ENCODE data around the gene TTR. TPM values are rescaled to one million over a fixed set of nuclear protein-coding genes. Genes with fewer than 3 reads are reported as not detected.

Gene TTR
- total and polyA plus RNA-seq, 4 donors, result 295 to 4,751 (median 926) TPM

Other genes starting within 250 kb of the TTR start
- under 1 TPM in 1 of 2 donors, not detected in 1; under 0.01 TPM for gene DSG4, start 215.1 kb upstream of the TTR start, total RNA-seq
- not detected for gene DSG4, start 215.1 kb upstream of the TTR start, polyA plus RNA-seq
- not detected for gene DSG3, start 144.1 kb upstream of the TTR start, total RNA-seq
- not detected for gene DSG3, start 144.1 kb upstream of the TTR start, polyA plus RNA-seq
- 10 to 100 TPM; 11.6 to 13.9 TPM for gene DSG2, start 93.7 kb upstream of the TTR start, total RNA-seq
- 1 to 10 TPM; 5.4 to 7.5 TPM for gene DSG2, start 93.7 kb upstream of the TTR start, polyA plus RNA-seq
- 1 to 10 TPM in 1 of 2 donors, under 1 TPM in 1; 0.67 to 4.2 TPM for gene B4GALT6, start 92.7 kb downstream of the TTR start, total RNA-seq
- under 1 TPM; 0.48 to 0.54 TPM for gene B4GALT6, start 92.7 kb downstream of the TTR start, polyA plus RNA-seq
- under 1 TPM; 0.14 to 0.17 TPM for gene SLC25A52, start 169.0 kb downstream of the TTR start, total RNA-seq
- gene SLC25A52, start 169.0 kb downstream of the TTR start, polyA plus RNA-seq, result not detected